ENCODE data around the gene PTRHD1.

- TF ChIP-seq CTCF (IDR thresholded peaks at IDR 0.05; ENCODE audit: low read depth, low read length): no peak
- TF ChIP-seq, protein P1, sequence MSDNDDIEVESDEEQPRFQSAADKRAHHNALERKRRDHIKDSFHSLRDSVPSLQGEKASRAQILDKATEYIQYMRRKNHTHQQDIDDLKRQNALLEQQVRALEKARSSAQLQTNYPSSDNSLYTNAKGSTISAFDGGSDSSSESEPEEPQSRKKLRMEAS (IDR thresholded peaks at IDR 0.05; ENCODE audit: low read depth, low read length): no peak
Observed at GRCh38 chr2:24774373-24774772, 18.8 kb downstream of the PTRHD1 start.
